GM10248 (cell line): ENCODE measurements around the gene ASPHD2.
A peak's percentile ranks its signal among the peaks of the same experiment; 100 is the strongest.

Experiments used
- CTCF ChIA-PET: fragments of 300-600 bp; sonication (Branson Sonifier 250); formaldehyde crosslinking; extraction: SDS; loops from one replicate; lab custom pipeline; 2021; ENCODE audit warnings: antibody characterized with exemption; lab: Yijun Ruan, JAX
- POLR2A ChIA-PET: fragments of 350-650 bp; sonication (Branson Sonifier 250); formaldehyde crosslinking; extraction: SDS; loops from one replicate; lab custom pipeline; 2020; ENCODE audit warnings: antibody characterized with exemption; lab: Yijun Ruan, JAX
- DNase-seq: peaks from one replicate; pipeline ENCODE4 v3.0.0; 2012; ENCODE audit errors: extremely low spot score
- TF ChIP-seq, protein P1 (sequence below): IDR thresholded peaks from 2 replicates; pipeline ENCODE4 v1.5.1; 2012; ENCODE audit warnings: mild to moderate bottlenecking, low read depth; ENCODE audit errors: extremely low read depth, missing control alignments, control extremely low read depth

Gene ASPHD2

DNA sequence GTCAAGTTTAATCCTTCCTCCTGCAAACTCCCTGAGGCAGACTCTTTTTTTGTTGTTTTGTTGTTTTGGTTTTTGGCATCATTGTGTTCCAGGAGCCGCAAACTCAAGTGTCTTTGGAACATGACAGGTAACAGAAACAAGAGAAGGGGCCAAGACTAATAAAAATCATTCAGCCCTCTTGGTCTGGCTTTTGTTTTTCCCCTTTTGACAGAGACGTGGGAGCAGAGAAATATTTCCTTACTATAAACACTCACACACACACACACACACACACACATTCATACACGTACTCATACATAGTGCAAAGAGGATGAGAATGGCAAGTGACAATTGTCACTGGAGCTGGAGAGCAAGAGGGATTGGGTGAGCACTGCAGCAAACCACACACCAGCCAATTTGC lies 10.4 kb upstream of the ASPHD2 start:
- TF ChIP-seq, protein P1, sequence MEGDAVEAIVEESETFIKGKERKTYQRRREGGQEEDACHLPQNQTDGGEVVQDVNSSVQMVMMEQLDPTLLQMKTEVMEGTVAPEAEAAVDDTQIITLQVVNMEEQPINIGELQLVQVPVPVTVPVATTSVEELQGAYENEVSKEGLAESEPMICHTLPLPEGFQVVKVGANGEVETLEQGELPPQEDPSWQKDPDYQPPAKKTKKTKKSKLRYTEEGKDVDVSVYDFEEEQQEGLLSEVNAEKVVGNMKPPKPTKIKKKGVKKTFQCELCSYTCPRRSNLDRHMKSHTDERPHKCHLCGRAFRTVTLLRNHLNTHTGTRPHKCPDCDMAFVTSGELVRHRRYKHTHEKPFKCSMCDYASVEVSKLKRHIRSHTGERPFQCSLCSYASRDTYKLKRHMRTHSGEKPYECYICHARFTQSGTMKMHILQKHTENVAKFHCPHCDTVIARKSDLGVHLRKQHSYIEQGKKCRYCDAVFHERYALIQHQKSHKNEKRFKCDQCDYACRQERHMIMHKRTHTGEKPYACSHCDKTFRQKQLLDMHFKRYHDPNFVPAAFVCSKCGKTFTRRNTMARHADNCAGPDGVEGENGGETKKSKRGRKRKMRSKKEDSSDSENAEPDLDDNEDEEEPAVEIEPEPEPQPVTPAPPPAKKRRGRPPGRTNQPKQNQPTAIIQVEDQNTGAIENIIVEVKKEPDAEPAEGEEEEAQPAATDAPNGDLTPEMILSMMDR, result no peak
- ChIA-PET POLR2A (no interaction called here), CTCF (interaction anchor here (2.2 kb wide), 1 partner anchor 8 kb away, joined by 7 read pairs; no protein-coding TSS in a partner anchor)
- DNase-seq, result no peak

DNA sequence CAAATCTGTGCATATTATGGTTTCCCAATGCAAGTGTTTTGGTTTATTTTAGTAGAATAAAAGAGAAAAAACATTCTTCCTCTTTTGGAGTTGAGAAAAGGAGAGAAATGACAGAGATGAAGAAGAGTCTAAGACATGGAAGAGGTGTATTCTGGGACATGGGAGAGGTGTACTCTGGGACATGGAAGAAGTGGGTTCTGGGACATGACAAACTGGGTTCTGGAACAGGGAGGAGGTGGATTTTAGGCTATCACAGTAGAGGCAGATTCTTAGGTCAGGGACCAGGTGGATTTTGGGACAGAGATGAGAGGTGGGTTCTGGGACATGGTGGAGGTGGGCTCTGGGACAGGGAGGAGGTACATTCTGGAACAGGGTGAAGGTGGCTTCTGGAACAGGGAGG lies 2.1 kb upstream of the ASPHD2 start:
- ChIA-PET CTCF (no interaction called here), POLR2A (no interaction called here)
- DNase-seq, result no peak
- TF ChIP-seq, protein P1, result no peak

DNA sequence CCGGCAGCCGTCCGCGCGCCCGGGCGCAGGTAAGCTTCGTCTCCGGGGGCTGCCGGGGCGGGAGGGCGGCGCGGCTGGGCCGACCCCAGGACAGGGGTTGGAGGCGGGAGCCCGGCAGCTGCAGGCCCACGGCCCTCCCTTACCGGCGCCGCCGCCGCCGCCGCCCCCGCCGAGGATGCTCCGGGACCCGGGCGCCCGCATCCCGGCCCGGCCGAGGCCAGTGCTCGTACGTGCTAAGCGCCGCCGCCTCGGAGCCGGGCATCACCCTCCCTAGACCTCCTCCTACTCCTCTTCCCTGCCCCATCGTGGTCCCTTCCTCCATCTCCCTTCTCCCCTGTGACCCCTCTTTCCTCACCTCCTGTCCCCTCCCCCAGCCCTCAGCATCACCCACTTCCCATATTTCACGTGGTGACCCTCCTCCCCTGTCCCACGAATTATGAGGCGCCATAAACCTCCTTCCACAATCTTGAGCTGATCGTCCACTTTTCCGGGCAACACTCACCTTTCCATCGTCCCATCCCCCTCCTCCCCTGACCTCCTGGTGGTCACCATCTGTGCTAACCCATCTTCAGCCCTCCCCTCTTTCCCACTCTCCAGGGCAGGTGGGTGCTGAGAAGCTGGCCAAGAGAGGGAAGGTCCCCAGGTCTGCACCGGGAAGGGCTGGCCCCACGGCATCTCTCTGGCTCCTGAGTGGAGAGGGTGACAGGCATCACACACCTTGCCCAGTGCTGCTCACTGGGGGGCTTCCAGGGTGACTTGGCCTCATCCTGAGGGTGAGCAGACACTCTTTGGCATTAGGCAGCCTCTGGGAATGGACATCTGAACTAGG lies 612 bp downstream of the ASPHD2 start:
- POLR2A ChIA-PET, result interaction anchor here (0.7 kb wide), 1 partner anchor 54 kb away, joined by 3 read pairs; the partner anchor contains the start of genes HPS4 and SRRD
- CTCF ChIA-PET, result interaction anchor here (0.9 to 2.4 kb wide), 5 partner anchors 10 to 65 kb away, joined by 3 to 9 read pairs (median 5); no protein-coding TSS in a partner anchor
- TF ChIP-seq, protein P1, result no peak
- peak; percentile 32 for DNase-seq

DNA sequence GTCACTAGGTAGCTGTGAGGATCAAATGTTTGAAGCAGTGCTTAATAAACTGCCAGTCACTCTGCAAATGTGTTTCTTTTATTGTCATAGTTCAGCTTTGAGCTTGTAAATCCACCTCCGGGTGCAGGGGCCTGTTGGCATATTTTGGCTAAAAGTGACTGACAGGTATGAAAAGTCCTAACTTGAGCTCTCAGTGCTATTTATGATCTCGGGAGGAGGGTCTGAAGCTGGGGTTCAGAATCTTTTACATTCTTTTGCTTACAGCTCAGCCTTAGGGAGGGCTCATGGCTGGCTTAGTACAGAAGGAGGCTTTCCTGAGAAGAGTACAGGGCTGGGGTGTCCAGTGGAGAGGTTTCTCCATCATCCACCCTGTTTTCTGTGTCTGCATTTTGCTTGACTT lies 1.5 kb downstream of the ASPHD2 start:
- POLR2A ChIA-PET, result no interaction called here
- CTCF ChIA-PET, result interaction anchor here (1.0 to 2.4 kb wide), 9 partner anchors 10 to 235 kb away, joined by 3 to 9 read pairs (median 3); no protein-coding TSS in a partner anchor
- DNase-seq, result no peak
- TF ChIP-seq, protein P1, result no peak

DNA sequence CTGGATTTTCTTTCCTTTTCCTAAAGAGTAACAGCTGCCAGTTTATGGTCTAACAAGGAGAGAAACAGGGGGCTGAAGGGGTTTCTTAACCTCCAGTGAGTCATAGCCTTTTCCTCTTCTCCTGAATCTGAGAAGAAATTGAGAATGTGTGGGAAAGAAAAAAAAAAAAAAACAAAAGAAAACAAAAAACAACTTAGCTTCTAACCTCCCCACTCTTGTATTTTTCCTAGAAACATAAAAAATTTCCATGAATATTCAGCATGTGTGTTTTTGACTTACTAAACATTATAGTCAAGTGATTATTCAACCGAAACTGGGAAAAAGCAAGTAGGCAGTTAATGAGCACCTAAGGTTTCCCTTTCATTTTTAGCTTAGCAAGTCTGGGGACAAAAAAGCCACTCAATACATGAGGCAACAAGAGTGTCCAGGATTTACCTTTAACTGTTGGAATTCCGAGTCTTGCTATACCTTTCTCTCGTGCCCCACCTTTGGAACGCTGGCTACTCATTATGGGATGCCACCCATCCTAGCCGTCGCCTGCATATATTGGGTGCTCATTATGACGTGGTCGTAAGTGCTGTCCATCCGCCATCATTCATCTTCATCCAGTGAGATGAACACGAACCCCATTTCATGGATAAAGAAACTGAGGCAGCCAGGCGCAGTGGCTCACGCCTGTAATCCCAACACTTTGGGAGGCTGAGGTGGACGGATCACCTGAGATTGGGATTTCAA lies 2.4 kb downstream of the ASPHD2 start:
- ChIA-PET POLR2A (no interaction called here), CTCF (interaction anchor here (1.0 to 2.4 kb wide), 9 partner anchors 9 to 234 kb away, joined by 3 to 9 read pairs (median 3); no protein-coding TSS in a partner anchor)
- peak; percentile 53 for DNase-seq
- TF ChIP-seq, protein P1, result no peak

DNA sequence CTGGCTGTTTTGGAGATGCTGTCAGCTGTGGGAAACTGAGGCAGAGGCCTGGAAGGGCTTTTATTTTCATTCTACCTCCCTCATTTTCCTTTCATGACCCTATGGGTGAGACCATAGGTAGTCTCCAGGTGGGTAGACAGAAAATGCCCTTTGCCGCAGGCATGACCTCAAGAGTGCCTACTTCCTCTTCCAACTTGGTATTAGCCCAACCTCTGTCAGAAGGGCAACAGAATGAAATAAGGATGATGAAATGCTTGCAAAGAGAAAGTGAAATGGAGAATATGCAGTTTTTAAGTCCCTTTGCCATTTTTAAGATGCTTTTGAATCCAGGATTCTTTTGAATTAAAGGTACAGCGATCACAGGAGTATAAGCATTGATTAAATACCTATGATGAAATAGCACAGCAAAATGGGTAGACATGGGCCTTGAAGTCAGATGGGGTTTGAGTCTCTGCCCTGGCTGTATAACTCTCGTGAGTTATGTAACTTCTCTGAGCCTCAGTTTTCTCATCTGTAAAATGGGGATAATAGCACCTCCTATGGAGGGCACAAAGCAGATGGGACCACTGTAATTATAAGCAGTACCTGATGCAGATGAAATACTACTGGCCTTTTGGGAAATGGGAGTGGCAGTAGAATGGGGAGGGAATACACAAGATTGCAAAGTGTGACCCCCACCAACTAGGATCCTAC lies 3.7 kb downstream of the ASPHD2 start:
- DNase-seq, result peak; percentile 34
- TF ChIP-seq, protein P1, result no peak
- POLR2A ChIA-PET, result no interaction called here
- CTCF ChIA-PET, result interaction anchor here (1.1 kb wide), 1 partner anchor 28 kb away, joined by 5 read pairs; no protein-coding TSS in a partner anchor
